ENCODE data around the gene PFN2. TPM values are rescaled to one million over a fixed set of nuclear protein-coding genes. Genes with fewer than 3 reads are reported as not detected.
"Not testable (repeated sequence)": the region's sequence is repeated elsewhere in the genome, so short reads cannot be mapped to it uniquely, and the experiment has no call there.

Gene PFN2
- total RNA-seq, 2 donors from 2014 or later, result 5.1 to 9.5 TPM

DNA sequence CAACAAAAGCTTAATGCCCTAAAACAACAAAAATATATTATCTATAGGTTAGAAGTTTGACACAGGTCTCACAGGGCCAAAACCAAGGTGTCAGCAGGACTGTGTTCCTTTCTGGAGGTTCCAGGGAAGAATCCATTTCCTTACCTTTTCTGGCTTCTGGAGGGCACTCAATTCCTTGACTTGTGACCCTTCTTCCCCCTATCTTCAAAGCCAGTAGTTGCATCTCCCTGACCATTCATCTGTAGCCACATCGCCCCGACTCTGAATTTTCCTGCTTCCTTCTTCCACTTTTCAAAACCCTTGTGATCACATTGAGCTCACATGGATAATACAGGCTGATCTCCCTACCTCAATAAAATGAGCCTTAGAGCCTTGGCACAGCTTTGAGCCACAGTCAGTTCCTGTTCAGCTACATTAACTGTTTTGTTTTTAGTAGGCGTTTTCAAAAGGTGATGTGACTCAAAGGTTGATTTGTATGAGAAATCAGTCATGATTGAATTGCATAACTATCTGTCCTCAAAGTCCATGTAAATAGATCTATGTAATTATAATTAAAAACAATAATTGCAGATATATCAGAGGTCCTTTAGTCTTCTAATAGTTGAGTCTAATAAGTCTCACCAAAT is 12.4 kb downstream of the PFN2 start:
- no peaks in the 10 kb centered on the region for H3K27me3 Mint-ChIP-seq
- H3K4me1 Mint-ChIP-seq, result peaks cover 17% of the 10 kb centered on the region
- no peak overlapping the region for H3K4me3 Mint-ChIP-seq
- peak overlapping the region; percentile 19 for H3K27ac Mint-ChIP-seq
- H3K9me3 ChIP-seq (ENCODE audit: control insufficient read depth, low read length, poor library complexity, severe bottlenecking), result no peaks in the 10 kb centered on the region
- DNase-seq (no peak), ATAC-seq (no peak)
- H3K36me3 Mint-ChIP-seq (ENCODE audit: low read depth), result no peaks in the 10 kb centered on the region

DNA sequence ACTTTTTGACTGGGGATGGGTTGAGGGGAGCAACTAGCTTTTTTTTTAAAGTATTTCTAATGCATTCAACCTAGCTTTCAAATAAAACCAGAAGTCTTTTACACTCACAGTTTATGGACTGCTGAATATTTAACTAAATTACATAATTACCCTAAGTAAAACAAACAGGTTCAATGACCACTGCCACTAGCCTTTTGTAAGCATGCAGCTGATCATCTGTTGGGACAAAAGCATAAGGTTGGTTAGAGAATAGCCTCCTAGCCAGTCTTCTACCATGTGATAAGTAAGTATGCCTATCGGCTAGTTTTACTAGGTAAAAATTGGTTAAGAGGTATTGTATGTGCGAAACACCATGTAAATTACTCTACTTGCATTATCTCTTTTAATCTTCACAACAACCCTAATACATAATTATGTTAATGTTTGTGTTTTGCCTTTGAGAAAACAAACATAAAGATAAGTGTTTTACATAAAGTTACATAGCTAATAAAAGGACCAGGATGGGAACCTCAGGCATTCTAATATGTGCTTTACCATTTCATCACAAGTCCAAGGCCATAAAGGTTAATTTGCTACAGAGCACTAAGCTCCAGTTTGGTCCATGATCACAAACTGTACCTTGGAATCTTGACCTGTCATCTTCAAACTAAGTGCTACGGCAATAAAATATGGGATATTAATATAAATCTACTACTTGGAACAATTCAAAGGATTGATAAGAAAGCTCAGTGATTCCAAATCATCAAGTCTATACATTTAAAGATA is 13.2 kb downstream of the PFN2 start:
- H3K36me3 Mint-ChIP-seq (ENCODE audit: low read depth), result no peaks in the 10 kb centered on the region
- H3K27ac Mint-ChIP-seq, result no peak overlapping the region
- H3K27me3 Mint-ChIP-seq, result no peaks in the 10 kb centered on the region
- H3K9me3 ChIP-seq (ENCODE audit: control insufficient read depth, low read length, poor library complexity, severe bottlenecking), result no peaks in the 10 kb centered on the region
- no peak for DNase-seq
- H3K4me3 Mint-ChIP-seq, result no peak overlapping the region
- no peak for ATAC-seq
- H3K4me1 Mint-ChIP-seq, result peaks cover 17% of the 10 kb centered on the region

DNA sequence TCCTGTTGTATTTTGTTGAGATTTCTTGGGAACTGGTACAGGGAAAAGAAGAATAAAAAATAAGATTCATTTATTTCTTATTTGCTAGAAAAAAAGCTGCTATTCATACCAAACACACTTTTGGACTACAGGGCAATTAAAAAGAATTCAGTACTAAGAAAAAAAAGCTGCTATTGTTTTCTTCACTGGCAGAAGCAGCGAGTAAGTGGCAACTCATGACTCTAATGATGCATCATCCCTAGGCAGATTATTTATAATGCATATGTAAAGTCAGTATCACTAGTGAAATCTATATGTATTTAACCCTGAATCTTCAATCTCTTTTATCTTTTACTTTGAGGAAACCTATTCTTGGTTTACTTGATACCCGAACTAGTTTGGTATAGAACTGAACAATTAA is 15.2 kb downstream of the PFN2 start:
- no peaks in the 10 kb centered on the region for H3K27me3 Mint-ChIP-seq
- no peak for ATAC-seq

DNA sequence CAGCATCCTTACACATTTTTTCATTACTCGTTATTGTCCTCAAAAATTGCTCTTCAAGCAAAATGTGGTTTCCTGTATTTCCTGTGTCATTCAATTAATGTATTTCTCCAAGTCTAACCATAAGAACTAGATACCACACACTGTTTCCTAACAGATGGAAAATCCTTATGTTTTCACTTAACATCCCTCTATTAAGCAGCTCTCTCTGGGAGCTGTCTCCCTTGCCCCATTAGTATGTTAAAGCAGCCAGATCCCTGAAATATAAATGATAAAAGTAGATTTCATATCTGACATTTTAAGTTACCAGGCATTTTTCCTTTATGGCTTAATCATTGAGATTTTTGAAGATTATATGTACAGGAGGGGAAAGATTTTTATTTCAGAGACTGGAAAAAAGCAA is 15.9 kb downstream of the PFN2 start:
- peaks cover 24% of the 10 kb centered on the region for H3K4me1 Mint-ChIP-seq
- H3K4me3 Mint-ChIP-seq, result no peak overlapping the region

More for the DNA sequence above, 15.2 kb downstream of the PFN2 start:
- no peaks in the 10 kb centered on the region for H3K9me3 ChIP-seq (ENCODE audit: control insufficient read depth, low read length, poor library complexity, severe bottlenecking)
- peak overlapping the region; percentile 72 for H3K27ac Mint-ChIP-seq
- no peak overlapping the region for H3K4me3 Mint-ChIP-seq
- no peak for DNase-seq
- peaks cover 21% of the 10 kb centered on the region for H3K4me1 Mint-ChIP-seq
- H3K36me3 Mint-ChIP-seq (ENCODE audit: low read depth), result no peaks in the 10 kb centered on the region

DNA sequence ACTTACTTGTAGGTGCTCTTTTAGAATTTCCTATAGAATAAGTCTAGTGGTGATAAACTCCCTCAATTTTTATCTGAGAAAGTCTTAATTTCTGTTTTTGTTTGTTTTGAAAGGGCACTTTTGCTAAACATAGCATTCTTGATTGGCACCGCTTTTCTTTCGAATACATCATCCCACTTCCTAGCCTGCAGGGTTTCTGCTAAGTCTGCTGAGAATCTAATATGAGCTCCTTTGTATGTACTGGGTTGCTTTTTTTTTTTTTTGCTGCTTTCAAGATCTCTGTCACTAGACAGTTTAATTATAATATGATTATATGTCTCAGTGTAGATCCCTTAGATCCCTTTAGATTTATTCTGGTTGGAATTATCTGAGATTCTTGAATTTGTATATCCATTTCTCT is 21.5 kb downstream of the PFN2 start:
- H3K36me3 Mint-ChIP-seq (ENCODE audit: low read depth), result peaks cover 19% of the 10 kb centered on the region
- no peaks in the 10 kb centered on the region for H3K27me3 Mint-ChIP-seq
- no peak overlapping the region for H3K4me3 Mint-ChIP-seq
- peaks cover 24% of the 10 kb centered on the region for H3K4me1 Mint-ChIP-seq
- DNase-seq (no peak), ATAC-seq (no peak)
- H3K27ac Mint-ChIP-seq, result no peak overlapping the region
- H3K9me3 ChIP-seq (ENCODE audit: control insufficient read depth, low read length, poor library complexity, severe bottlenecking), result no peaks in the 10 kb centered on the region

More for the DNA sequence above, 15.9 kb downstream of the PFN2 start:
- Mint-ChIP-seq H3K27me3 (no peaks in the 10 kb centered on the region), H3K27ac (no peak overlapping the region), H3K36me3 (ENCODE audit: low read depth) (peaks cover 4% of the 10 kb centered on the region)
- no peak for ATAC-seq
- no peaks in the 10 kb centered on the region for H3K9me3 ChIP-seq (ENCODE audit: control insufficient read depth, low read length, poor library complexity, severe bottlenecking)
- DNase-seq, result no peak

DNA sequence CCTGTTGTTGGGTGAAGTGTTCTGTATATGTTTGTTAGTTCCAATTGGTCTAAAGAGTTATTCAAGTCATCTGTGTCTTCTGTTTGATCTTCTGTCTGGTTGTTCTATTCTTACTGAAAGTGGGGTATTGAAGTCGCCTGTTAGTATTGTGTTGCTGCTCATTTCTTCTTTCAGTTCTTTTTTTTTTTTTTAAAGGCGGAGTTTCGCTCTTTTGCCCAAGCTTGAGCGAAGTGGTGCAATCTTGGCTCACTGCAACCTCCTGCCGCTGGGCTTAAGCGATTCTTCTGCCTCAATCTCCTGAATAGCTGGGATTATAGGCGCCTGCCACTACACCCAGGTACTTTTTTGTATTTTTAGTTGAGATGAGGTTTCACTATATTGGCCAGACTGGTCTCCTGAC is 23.5 kb downstream of the PFN2 start:
- Mint-ChIP-seq H3K27ac (peak overlapping the region; percentile 14), H3K27me3 (no peaks in the 10 kb centered on the region), H3K4me1 (peaks cover 21% of the 10 kb centered on the region), H3K4me3 (no peak overlapping the region), H3K36me3 (ENCODE audit: low read depth) (peaks cover 20% of the 10 kb centered on the region)
- H3K9me3 ChIP-seq (ENCODE audit: control insufficient read depth, low read length, poor library complexity, severe bottlenecking), result no peaks in the 10 kb centered on the region
- no peak for DNase-seq
- ATAC-seq, result no peak

DNA sequence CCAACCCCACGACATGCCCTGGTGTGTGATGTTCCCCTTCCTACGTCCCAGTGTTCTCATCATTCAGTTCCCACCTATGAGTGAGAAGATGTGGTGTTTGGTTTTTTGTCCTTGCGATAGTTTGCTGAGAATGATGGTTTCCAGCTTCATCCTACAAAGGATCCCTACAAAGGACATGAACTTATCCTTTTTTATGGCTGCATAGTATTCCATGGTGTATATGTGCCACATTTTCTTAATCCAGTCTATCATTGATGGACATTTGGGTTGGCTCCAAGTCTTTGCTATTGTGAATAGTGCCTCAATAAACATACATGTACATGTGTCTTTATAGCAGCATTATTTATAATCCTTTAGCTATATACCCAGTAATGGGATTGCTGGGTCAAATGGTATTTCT is 26.7 kb downstream of the PFN2 start:
- peaks cover 14% of the 10 kb centered on the region for H3K36me3 Mint-ChIP-seq (ENCODE audit: low read depth)
- ATAC-seq; H3K27ac Mint-ChIP-seq; H3K4me3 Mint-ChIP-seq; H3K9me3 ChIP-seq (ENCODE audit: control insufficient read depth, low read length, poor library complexity, severe bottlenecking); H3K27me3 Mint-ChIP-seq; DNase-seq: not testable (repeated sequence)
- H3K4me1 Mint-ChIP-seq, result peaks cover 21% of the 10 kb centered on the region

DNA sequence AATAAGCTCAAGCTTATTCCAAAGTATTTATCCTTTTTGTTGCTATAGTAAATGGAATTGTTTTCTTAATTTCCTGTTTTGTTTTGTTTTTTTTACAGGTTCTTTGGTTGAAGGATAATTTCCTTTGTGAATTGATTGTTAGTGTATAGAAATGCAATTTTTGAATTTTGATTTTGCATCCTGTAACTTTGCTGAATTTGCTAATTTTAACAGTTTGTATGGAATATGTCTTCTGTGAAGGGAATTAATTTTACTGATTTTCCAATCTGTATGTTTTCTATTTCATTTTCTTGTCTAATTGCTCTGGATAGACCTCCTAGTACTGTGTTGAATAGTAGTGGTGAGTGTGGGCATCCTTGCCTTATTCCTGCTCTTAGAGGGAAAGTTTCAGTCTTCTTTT is 28.3 kb downstream of the PFN2 start:
- ATAC-seq (no peak), DNase-seq (no peak)
- peaks cover 22% of the 10 kb centered on the region for H3K4me1 Mint-ChIP-seq
- no peaks in the 10 kb centered on the region for H3K27me3 Mint-ChIP-seq
- peaks cover 12% of the 10 kb centered on the region for H3K36me3 Mint-ChIP-seq (ENCODE audit: low read depth)
- H3K27ac Mint-ChIP-seq, result no peak overlapping the region
- H3K9me3 ChIP-seq (ENCODE audit: control insufficient read depth, low read length, poor library complexity, severe bottlenecking), result no peaks in the 10 kb centered on the region
- H3K4me3 Mint-ChIP-seq, result no peak overlapping the region

DNA sequence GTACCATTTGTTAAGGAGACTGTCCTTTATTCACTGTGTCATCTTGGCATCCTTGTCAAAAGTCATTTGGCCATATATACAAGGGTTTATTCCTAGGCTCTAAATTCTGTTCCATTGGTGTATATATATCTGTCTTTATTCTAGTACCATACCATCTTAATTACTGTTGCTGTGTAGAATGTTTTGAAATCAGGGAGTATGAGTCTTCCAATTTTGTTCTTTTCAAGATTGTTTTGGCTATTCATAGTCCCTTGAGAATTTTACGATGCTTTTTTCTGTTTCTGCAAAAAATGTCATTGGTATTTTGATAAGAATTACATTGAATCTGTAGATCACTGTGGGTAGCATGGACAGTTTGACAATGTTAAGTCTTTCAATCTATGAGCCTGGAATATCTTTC is 28.7 kb downstream of the PFN2 start:
- H3K4me1 Mint-ChIP-seq, result peaks cover 21% of the 10 kb centered on the region
- H3K4me3 Mint-ChIP-seq, result no peak overlapping the region
- H3K36me3 Mint-ChIP-seq (ENCODE audit: low read depth), result peaks cover 11% of the 10 kb centered on the region
- no peaks in the 10 kb centered on the region for H3K9me3 ChIP-seq (ENCODE audit: control insufficient read depth, low read length, poor library complexity, severe bottlenecking)
- H3K27me3 Mint-ChIP-seq, result no peaks in the 10 kb centered on the region
- DNase-seq (no peak), ATAC-seq (no peak)
- H3K27ac Mint-ChIP-seq, result no peak overlapping the region

DNA sequence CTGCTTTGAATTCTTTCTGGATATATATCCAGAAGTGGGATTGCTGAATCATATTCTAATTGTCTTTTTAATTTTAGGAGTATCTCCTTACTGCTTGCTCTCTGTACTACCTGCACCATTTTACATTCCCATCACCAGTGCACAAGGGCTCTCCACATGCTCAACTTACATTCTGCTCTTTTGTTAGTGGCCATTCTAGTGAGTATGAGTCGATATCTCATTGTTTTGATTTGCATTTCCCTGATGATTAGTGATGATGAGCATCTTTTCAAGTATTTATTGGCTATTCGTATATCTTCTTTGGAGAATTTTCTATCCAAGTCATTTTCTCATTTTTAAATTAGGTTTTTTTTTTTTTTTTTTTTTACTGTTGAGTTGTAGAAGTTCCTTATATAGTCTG is 29.5 kb downstream of the PFN2 start:
- Mint-ChIP-seq H3K4me3 (no peak overlapping the region), H3K4me1 (peaks cover 19% of the 10 kb centered on the region), H3K27me3 (no peaks in the 10 kb centered on the region), H3K27ac (no peak overlapping the region), H3K36me3 (ENCODE audit: low read depth) (peaks cover 12% of the 10 kb centered on the region)
- no peak for DNase-seq
- H3K9me3 ChIP-seq (ENCODE audit: control insufficient read depth, low read length, poor library complexity, severe bottlenecking), result no peaks in the 10 kb centered on the region
- ATAC-seq, result no peak

DNA sequence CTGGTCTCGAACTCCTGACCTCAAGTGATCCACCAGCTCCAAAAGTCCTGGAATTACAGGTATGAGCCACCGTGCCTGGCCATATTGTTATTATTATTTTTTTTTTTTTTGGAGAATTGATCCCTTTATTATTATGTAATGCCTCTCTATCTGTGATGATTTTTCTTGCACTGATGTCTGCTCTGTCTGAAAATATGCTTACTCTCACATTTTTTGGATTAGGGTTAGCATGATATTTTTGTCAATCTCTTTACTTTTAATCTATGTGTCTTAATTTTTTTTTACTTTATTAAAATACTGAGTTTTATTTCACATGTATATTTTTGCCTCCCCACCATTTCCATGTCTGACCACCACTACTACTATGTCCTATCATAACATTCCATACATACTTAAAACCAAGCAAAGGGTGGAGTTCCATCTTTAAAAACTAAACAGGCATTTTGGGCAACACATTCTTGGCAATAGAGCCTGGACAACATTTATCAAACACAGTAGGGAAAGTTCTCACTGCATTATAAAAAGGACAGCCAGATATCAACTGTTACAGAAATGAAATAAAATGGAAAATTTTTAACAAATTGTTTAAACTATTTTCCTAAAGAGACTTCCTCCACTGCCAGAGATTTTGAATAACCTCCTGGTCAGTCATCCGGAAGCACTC is 32.2 kb downstream of the PFN2 start:
- not testable (repeated sequence) for H3K4me3 Mint-ChIP-seq; ATAC-seq; DNase-seq; H3K9me3 ChIP-seq (ENCODE audit: control insufficient read depth, low read length, poor library complexity, severe bottlenecking); H3K27me3 Mint-ChIP-seq
- H3K27ac Mint-ChIP-seq, result peak overlapping the region; percentile 4
- peaks cover 12% of the 10 kb centered on the region for H3K36me3 Mint-ChIP-seq (ENCODE audit: low read depth)
- H3K4me1 Mint-ChIP-seq, result peaks cover 35% of the 10 kb centered on the region

DNA sequence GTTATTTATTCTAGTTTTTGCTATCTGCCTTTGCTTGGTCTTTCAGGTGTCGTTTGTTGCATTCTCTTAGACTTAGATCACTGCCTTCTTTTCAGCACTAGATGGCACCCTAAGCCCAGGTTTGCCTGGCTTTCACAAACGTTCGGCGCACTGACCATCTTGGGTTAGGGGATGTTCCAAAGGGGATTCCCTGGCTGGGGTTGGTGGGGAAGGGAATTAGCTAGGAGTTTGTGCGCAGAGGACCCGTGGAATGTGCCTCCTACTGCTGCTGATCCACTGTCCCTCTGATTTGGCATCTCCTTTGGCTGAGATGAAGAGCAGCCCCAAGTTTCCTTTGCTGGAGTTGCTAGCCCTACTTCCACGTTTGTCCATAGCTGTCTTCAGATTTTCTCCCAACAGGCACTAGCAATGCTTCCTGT is 33.9 kb downstream of the PFN2 start:
- ATAC-seq (peak; percentile 77), DNase-seq (peak in 2 of 3 donors; percentile 9 to 25)
- Mint-ChIP-seq H3K4me3 (no peak overlapping the region), H3K4me1 (peaks cover 30% of the 10 kb centered on the region), H3K27ac (peak overlapping the region; percentile 70), H3K27me3 (no peaks in the 10 kb centered on the region), H3K36me3 (ENCODE audit: low read depth) (peaks cover 12% of the 10 kb centered on the region)
- no peaks in the 10 kb centered on the region for H3K9me3 ChIP-seq (ENCODE audit: control insufficient read depth, low read length, poor library complexity, severe bottlenecking)

DNA sequence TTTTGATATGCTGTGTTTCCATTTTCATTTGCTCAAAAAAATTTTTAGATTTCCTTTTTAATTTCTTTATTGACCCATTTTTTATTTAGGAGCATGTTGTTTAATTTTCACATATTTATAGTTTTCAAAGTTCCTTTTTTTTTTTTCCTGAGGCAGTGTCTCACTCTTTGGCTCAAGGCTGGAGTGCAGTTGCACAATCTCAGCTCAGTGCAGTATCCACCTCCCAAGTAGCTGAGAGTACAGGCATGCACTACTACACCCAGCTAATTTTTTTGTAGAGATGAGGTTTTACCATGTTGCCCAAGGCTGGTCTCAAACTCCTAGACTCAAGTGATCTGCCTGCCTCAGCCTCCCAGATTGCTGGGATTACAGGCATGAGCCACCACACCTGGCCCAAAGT is 36.2 kb downstream of the PFN2 start:
- H3K9me3 ChIP-seq (ENCODE audit: control insufficient read depth, low read length, poor library complexity, severe bottlenecking), result no peaks in the 10 kb centered on the region
- no peak for ATAC-seq
- Mint-ChIP-seq H3K4me3 (no peak overlapping the region), H3K4me1 (peaks cover 31% of the 10 kb centered on the region), H3K36me3 (ENCODE audit: low read depth) (peaks cover 17% of the 10 kb centered on the region), H3K27me3 (no peaks in the 10 kb centered on the region), H3K27ac (peak overlapping the region; percentile 69)
- DNase-seq, result no peak
